OCI-LY7 (cell line): ENCODE results near the gene RPUSD1. TPM values are rescaled to one million over a fixed set of nuclear protein-coding genes. Genes with fewer than 3 reads are reported as not detected.

Experiments used
- BruUV-seq: library from RNA; stranded (reverse); fragments of 400-500 nt; replicated peaks from 2 replicates; lab custom pipeline; 2021; lab: Mats Ljungman, UMichigan
- CTCF ChIA-PET: fragments of 300-600 bp; sonication (Branson Sonifier 250); formaldehyde crosslinking; loops from one replicate; lab custom pipeline; 2022; ENCODE audit warnings: antibody characterized with exemption; ENCODE audit not compliant: unreplicated experiment; lab: Charles Lee
- POLR2A ChIA-PET: fragments of 300-600 bp; sonication (Branson Sonifier 250); formaldehyde crosslinking; loops from one replicate; lab custom pipeline; 2022; ENCODE audit warnings: antibody characterized with exemption; lab: Charles Lee
- DNase-seq: peaks from one replicate; pipeline ENCODE4 v3.0.0-alpha.2; 2015; ENCODE audit warnings: low spot score
- H2AFZ ChIP-seq: fragments of 200-600 bp; sonication (generic), shearing (Covaris generic); 2 replicates; pipeline ENCODE4 v1.6.1; 2014; ENCODE audit warnings: mild to moderate bottlenecking, antibody characterized with exemption, low read length, moderate library complexity
- H3K27ac ChIP-seq: fragments of 200-600 bp; sonication (generic); 2 replicates; pipeline ENCODE4 v1.5.1; 2014; ENCODE audit warnings: mixed run types, low read depth, mild to moderate bottlenecking, moderate library complexity, low read length, inconsistent platforms; ENCODE audit not compliant: poor library complexity, severe bottlenecking
- H3K36me3 ChIP-seq: fragments of 200-600 bp; sonication (generic); 2 replicates; pipeline ENCODE4 v1.6.1; 2014; ENCODE audit warnings: mild to moderate bottlenecking, antibody characterized with exemption, low read length, moderate library complexity, mixed read lengths; ENCODE audit not compliant: insufficient read depth
- H3K4me1 ChIP-seq: fragments of 200-600 bp; sonication (generic); 2 replicates; pipeline ENCODE4 v1.5.1; 2014; ENCODE audit warnings: mild to moderate bottlenecking, low read length; ENCODE audit not compliant: insufficient read depth, poor library complexity, severe bottlenecking
- H3K4me2 ChIP-seq: fragments of 200-600 bp; sonication (generic); 2 replicates; pipeline ENCODE4 v1.6.1; 2014; ENCODE audit warnings: mild to moderate bottlenecking, low read length
- H3K4me3 ChIP-seq: fragments of 200-600 bp; sonication (generic); 2 replicates; pipeline ENCODE4 v1.5.1; 2014; ENCODE audit warnings: mild to moderate bottlenecking, low read depth, low read length; ENCODE audit not compliant: poor library complexity, severe bottlenecking
- H3K79me2 ChIP-seq: fragments of 200-600 bp; sonication (generic); 2 replicates; pipeline ENCODE4 v1.6.1; 2016; ENCODE audit warnings: low read depth, mild to moderate bottlenecking, low read length, moderate library complexity, mixed read lengths; ENCODE audit not compliant: insufficient read depth
- H3K9me2 ChIP-seq: fragments of 200-600 bp; sonication (generic); 2 replicates; pipeline ENCODE4 v1.6.1; 2016; ENCODE audit warnings: mild to moderate bottlenecking, low read length, mixed read lengths; ENCODE audit not compliant: insufficient read depth
- H3K9me3 ChIP-seq: fragments of 200-600 bp; sonication (generic); 2 replicates; pipeline ENCODE4 v1.6.1; 2014; ENCODE audit warnings: mild to moderate bottlenecking, mixed run types, low read length, mixed read lengths
- H4K20me1 ChIP-seq: fragments of 200-600 bp; sonication (generic); 2 replicates; pipeline ENCODE4 v1.6.1; 2014; ENCODE audit warnings: mild to moderate bottlenecking, antibody characterized with exemption, low read length, moderate library complexity, mixed read lengths; ENCODE audit not compliant: insufficient read depth
- CTCF ChIP-seq: fragments of 200-600 bp; sonication (generic); conservative IDR thresholded peaks from 2 replicates; pipeline ENCODE4 v1.5.1; 2014; ENCODE audit warnings: mild to moderate bottlenecking, antibody characterized with exemption, low read length, moderate library complexity, mixed read lengths
- EZH2phosphoT487 ChIP-seq: fragments of 200-600 bp; sonication (generic); IDR thresholded peaks from 2 replicates; pipeline ENCODE4 v1.6.1; 2018; ENCODE audit warnings: low read depth, borderline replicate concordance, mild to moderate bottlenecking, mixed run types, antibody characterized with exemption, low read length, moderate library complexity, mixed read lengths
- intact Hi-C: fragments of 100-400 bp; cut with micrococcal nuclease; formaldehyde crosslinking; loops from one replicate; pipeline ENCODE4 v1.10.0; 2022; ENCODE audit not compliant: unreplicated experiment
- total RNA-seq, 2 experiments: library from RNA; depleted of rRNA in 1 of 2; stranded (reverse); fragments of >200 nt in 1 of 2; shearing (Covaris generic) in 1 of 2; gene quantifications; 2 replicates each; pipeline ENCODE4 v1.2.3, GENCODE V29; 2014 to 2022

Gene RPUSD1
- total RNA-seq, 2 experiments from 2014 or later, result 48.6 to 64.1 TPM

DNA sequence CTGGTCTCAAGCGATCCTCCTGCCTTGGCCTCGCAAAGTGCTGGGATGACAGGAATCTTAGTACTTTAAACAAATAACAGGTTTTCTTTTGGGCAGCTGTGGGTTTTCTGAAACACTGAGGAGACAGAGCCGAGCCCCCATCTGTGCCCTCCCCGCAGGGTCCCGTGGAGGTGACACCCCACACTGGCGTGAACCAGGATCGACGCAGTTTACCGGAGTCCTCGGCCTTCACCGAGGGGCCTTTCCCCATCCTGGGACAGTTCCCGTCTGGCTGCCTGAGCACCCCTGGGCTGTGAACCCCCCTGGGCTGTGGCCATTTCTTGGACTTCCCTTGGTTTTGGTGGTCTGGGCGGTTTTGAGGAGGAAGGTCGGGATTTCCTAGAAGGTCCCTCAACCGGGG lies 27.7 kb upstream of the RPUSD1 start:
- intact Hi-C loops, result no loop called here
- no peaks in the 10 kb centered on the region for H3K79me2 ChIP-seq
- H3K9me3 ChIP-seq, result no peaks in the 10 kb centered on the region
- no peak overlapping the region for H3K4me2 ChIP-seq
- H3K36me3 ChIP-seq, result no peaks in the 10 kb centered on the region
- no peak overlapping the region for H2AFZ ChIP-seq
- TF ChIP-seq EZH2phosphoT487 (no peak), CTCF (no peak)
- no TSS peak for BruUV-seq
- ChIA-PET POLR2A (no interaction called here), CTCF (no interaction called here)
- no peaks in the 10 kb centered on the region for H3K9me2 ChIP-seq
- no peak overlapping the region for H3K27ac ChIP-seq
- no peak for DNase-seq
- no peaks in the 10 kb centered on the region for H4K20me1 ChIP-seq
- no peak overlapping the region for H3K4me3 ChIP-seq
- no peaks in the 10 kb centered on the region for H3K4me1 ChIP-seq

DNA sequence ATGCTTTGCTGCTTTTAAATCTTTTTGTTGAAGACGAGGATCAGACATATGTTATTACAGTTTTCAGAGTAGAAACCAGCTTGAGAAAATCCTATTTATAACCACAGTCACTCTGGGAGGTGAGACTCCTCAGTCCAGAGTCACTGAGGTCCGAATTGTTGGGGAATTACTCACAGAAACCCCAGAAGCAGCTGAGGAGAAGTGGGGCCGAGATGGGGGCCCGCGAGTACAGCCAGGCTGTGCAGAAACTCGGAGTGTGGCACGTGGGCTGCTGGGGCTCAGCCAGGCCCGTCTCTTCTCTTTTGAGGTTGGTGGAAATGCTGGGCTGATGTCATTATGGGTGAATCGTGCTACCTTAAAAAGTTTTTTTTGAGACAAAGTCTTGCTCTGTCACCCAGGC lies 26.8 kb upstream of the RPUSD1 start:
- no peak for DNase-seq
- Histone ChIP-seq H3K79me2 (no peaks in the 10 kb centered on the region), H3K9me3 (no peaks in the 10 kb centered on the region), H3K4me1 (no peaks in the 10 kb centered on the region), H2AFZ (no peak overlapping the region), H3K4me3 (no peak overlapping the region), H3K4me2 (no peak overlapping the region), H3K36me3 (no peaks in the 10 kb centered on the region), H3K27ac (no peak overlapping the region), H4K20me1 (no peaks in the 10 kb centered on the region), H3K9me2 (no peaks in the 10 kb centered on the region)
- TF ChIP-seq EZH2phosphoT487 (no peak), CTCF (no peak)
- ChIA-PET POLR2A (no interaction called here), CTCF (no interaction called here)
- no TSS peak for BruUV-seq
- intact Hi-C loops, result no loop called here

DNA sequence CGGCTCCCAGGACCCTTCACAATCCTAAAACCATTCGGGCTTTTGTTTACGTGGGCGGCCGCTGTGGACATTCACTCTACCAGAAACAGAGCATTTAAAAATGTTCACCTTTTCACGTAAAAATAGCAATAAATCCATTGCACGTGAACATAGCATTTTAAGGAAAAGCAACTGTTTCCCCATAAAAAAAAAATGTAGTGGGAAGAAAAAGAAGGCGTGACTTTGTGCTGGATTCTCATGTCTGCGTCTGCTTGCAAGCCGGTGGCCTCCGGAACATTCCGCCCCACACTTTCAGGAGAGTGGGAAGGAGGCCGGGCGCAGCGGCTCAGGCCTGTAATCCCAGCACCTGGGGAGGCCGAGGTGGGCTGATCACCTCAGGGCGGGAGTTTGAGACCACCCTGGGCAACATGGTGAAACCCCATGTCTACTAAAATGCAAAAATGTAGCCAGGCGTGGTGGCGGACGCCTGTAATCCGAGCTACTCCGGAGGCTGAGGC lies 25.8 kb upstream of the RPUSD1 start:
- H3K4me2 ChIP-seq, result no peak overlapping the region
- ChIA-PET POLR2A (no interaction called here), CTCF (no interaction called here)

More for the DNA sequence above, 25.8 kb upstream of the RPUSD1 start:
- no TSS peak for BruUV-seq
- H4K20me1 ChIP-seq, result no peaks in the 10 kb centered on the region
- intact Hi-C loops, result loop anchor here (2.0 kb wide), 2 partner anchors 241 to 289 kb away; no protein-coding TSS in a partner anchor
- no peak overlapping the region for H2AFZ ChIP-seq
- no peak overlapping the region for H3K27ac ChIP-seq
- H3K9me3 ChIP-seq, result no peaks in the 10 kb centered on the region
- no peaks in the 10 kb centered on the region for H3K79me2 ChIP-seq
- no peaks in the 10 kb centered on the region for H3K36me3 ChIP-seq
- H3K4me1 ChIP-seq, result no peaks in the 10 kb centered on the region
- no peak for DNase-seq
- H3K9me2 ChIP-seq, result no peaks in the 10 kb centered on the region
- TF ChIP-seq CTCF, result no peak
- no peak for TF ChIP-seq EZH2phosphoT487
- H3K4me3 ChIP-seq, result no peak overlapping the region
